IMR-90 (cell line): Measurements from ENCODE around the gene AGGF1. TPM values are rescaled to one million over a fixed set of nuclear protein-coding genes. Genes with fewer than 3 reads are reported as not detected.

Source experiments
- ATAC-seq: fragments of 200-7000 bp; cut with Tn5 transposase; 2 replicates; pipeline ENCODE4 v1.9.1; 2020; ENCODE audit warnings: low read depth, mild to moderate bottlenecking, moderate library complexity
- BruUV-seq: library from RNA; stranded (reverse); fragments of 400-500 nt; replicated peaks from 2 replicates; lab custom pipeline; 2021; lab: Mats Ljungman, UMichigan
- CTCF ChIA-PET: fragments of 300-600 bp; formaldehyde crosslinking; extraction: SDS; loops from one replicate; lab custom pipeline; 2021; ENCODE audit warnings: antibody characterized with exemption; lab: Yijun Ruan, JAX
- POLR2A ChIA-PET: fragments of 300-600 bp; sonication (Branson Sonifier 250); formaldehyde crosslinking; loops from one replicate; lab custom pipeline; 2022; ENCODE audit warnings: antibody characterized with exemption; ENCODE audit not compliant: unreplicated experiment; lab: Charles Lee
- DNase-seq: peaks from one replicate; pipeline ENCODE4 v3.0.0; 2013
- H2AFZ ChIP-seq: replicated peaks from 2 replicates; pipeline ENCODE3; 2013; ENCODE audit warnings: low read length, mild to moderate bottlenecking; ENCODE audit not compliant: poor library complexity
- H2AK5ac ChIP-seq: 2 replicates; pipeline ENCODE4 v1.6.1; 2013; ENCODE audit warnings: low read depth, low read length, inconsistent platforms
- H2AK9ac ChIP-seq: replicated peaks from 2 replicates; pipeline ENCODE3; 2013; ENCODE audit warnings: mild to moderate bottlenecking, low read depth, low read length, moderate library complexity; ENCODE audit not compliant: poor library complexity
- H2BK120ac ChIP-seq: 2 replicates; pipeline ENCODE4 v1.6.1; 2013; ENCODE audit warnings: low read depth, low read length, inconsistent platforms
- H2BK15ac ChIP-seq: 3 replicates; pipeline ENCODE4 v1.6.1; 2013; ENCODE audit warnings: low read depth, low read length, inconsistent platforms
- H2BK20ac ChIP-seq: 2 replicates; pipeline ENCODE4 v1.6.1; 2013; ENCODE audit warnings: low read depth, mild to moderate bottlenecking, inconsistent platforms, low read length, moderate library complexity
- H2BK5ac ChIP-seq: 2 replicates; pipeline ENCODE4 v1.6.1; 2013; ENCODE audit warnings: mild to moderate bottlenecking, low read depth, low read length, inconsistent platforms; ENCODE audit not compliant: poor library complexity, severe bottlenecking
- H3K14ac ChIP-seq: replicated peaks from 2 replicates; pipeline ENCODE4 v1.6.1; 2013; ENCODE audit warnings: low read depth, low read length, inconsistent platforms
- H3K18ac ChIP-seq: 2 replicates; pipeline ENCODE4 v1.6.1; 2013; ENCODE audit warnings: low read depth, low read length, control low read depth
- H3K23ac ChIP-seq: 2 replicates; pipeline ENCODE4 v1.6.1; 2013; ENCODE audit warnings: low read depth, low read length, inconsistent platforms
- H3K27ac ChIP-seq: 2 replicates; pipeline ENCODE4 v1.5.1; 2013; ENCODE audit warnings: mild to moderate bottlenecking, control low read depth, low read length; ENCODE audit not compliant: insufficient read depth
- H3K27me3 ChIP-seq: 2 replicates; pipeline ENCODE4 v1.6.1; 2013; ENCODE audit warnings: low read length; ENCODE audit not compliant: control insufficient read depth, insufficient read depth
- H3K36me3 ChIP-seq: 2 replicates; pipeline ENCODE4 v1.6.1; 2013; ENCODE audit warnings: low read length, mixed read lengths; ENCODE audit not compliant: control insufficient read depth, insufficient read depth
- H3K4ac ChIP-seq: 2 replicates; pipeline ENCODE4 v1.6.1; 2013; ENCODE audit warnings: low read depth, low read length, inconsistent platforms
- H3K4me1 ChIP-seq: 2 replicates; pipeline ENCODE4 v1.6.1; 2013; ENCODE audit warnings: low read length, mixed read lengths; ENCODE audit not compliant: control insufficient read depth, insufficient read depth
- H3K4me2 ChIP-seq: 2 replicates; pipeline ENCODE4 v1.6.1; 2013; ENCODE audit warnings: low read depth, mild to moderate bottlenecking, control low read depth, low read length, moderate library complexity
- H3K4me3 ChIP-seq: 2 replicates; pipeline ENCODE4 v1.5.1; 2013; ENCODE audit warnings: low read depth, mild to moderate bottlenecking, control low read depth, low read length, moderate library complexity; ENCODE audit not compliant: insufficient read depth
- H3K56ac ChIP-seq: 2 replicates; pipeline ENCODE4 v1.6.1; 2013; ENCODE audit warnings: low read length, inconsistent platforms; ENCODE audit not compliant: insufficient read depth; ENCODE audit errors: extremely low read depth
- H3K79me1 ChIP-seq, 2 experiments: 2 replicates each; pipeline ENCODE4 v1.6.1; 2013; ENCODE audit warnings: low read length in 2 of 2, inconsistent platforms in 1 of 2, low read depth in 1 of 2
- H3K9ac ChIP-seq: 2 replicates; pipeline ENCODE4 v1.6.1; 2013; ENCODE audit warnings: low read depth, low read length, control low read depth
- H3K9me1 ChIP-seq: 2 replicates; pipeline ENCODE4 v1.6.1; 2013; ENCODE audit warnings: low read length, inconsistent platforms; ENCODE audit not compliant: insufficient read depth
- H3K9me3 ChIP-seq: 2 replicates; pipeline ENCODE4 v1.6.1; 2013; ENCODE audit warnings: low read length; ENCODE audit not compliant: control insufficient read depth, insufficient read depth
- H4K20me1 ChIP-seq: 2 replicates; pipeline ENCODE4 v1.6.1; 2013; ENCODE audit warnings: low read length, inconsistent platforms; ENCODE audit not compliant: insufficient read depth
- H4K5ac ChIP-seq: 2 replicates; pipeline ENCODE4 v1.6.1; 2013; ENCODE audit warnings: mild to moderate bottlenecking, low read depth, low read length, control low read depth
- H4K8ac ChIP-seq, 2 experiments: 2 replicates each; pipeline ENCODE4 v1.6.1; 2013; ENCODE audit warnings: low read depth in 2 of 2, low read length in 2 of 2, control low read depth in 1 of 2, inconsistent platforms in 1 of 2
- H4K91ac ChIP-seq: 2 replicates; pipeline ENCODE4 v1.6.1; 2013; ENCODE audit warnings: low read depth, low read length, inconsistent platforms; ENCODE audit not compliant: insufficient read depth
- BHLHE40 ChIP-seq: fragments of 150-350 bp; IDR thresholded peaks from 2 replicates; pipeline ENCODE4 v1.6.1; 2016; ENCODE audit warnings: mild to moderate bottlenecking, low read depth, low read length
- CHD1 ChIP-seq: IDR thresholded peaks from 2 replicates; pipeline ENCODE4 v1.6.1; 2012; ENCODE audit warnings: low read depth, low read length, improper control_type of control experiment
- CTCF ChIP-seq: conservative IDR thresholded peaks from 2 replicates; pipeline ENCODE4 v1.5.1; 2012; ENCODE audit warnings: mild to moderate bottlenecking, low read depth, low read length, improper control_type of control experiment
- FOS ChIP-seq: fragments of 150-350 bp; IDR thresholded peaks from 2 replicates; pipeline ENCODE4 v1.6.1; 2016; ENCODE audit warnings: low read depth, low read length
- MAFK ChIP-seq: IDR thresholded peaks from 2 replicates; pipeline ENCODE4 v1.6.1; 2012; ENCODE audit warnings: low read depth, low read length, improper control_type of control experiment
- MAZ ChIP-seq: IDR thresholded peaks from 2 replicates; pipeline ENCODE4 v1.6.1; 2012; ENCODE audit warnings: low read depth, mild to moderate bottlenecking, low read length, improper control_type of control experiment, moderate library complexity, borderline replicate concordance
- NFE2L2 ChIP-seq: fragments of 150-350 bp; IDR thresholded peaks from 2 replicates; pipeline ENCODE4 v1.6.1; 2016; ENCODE audit warnings: low read depth, mild to moderate bottlenecking, low read length
- RAD21 ChIP-seq: IDR thresholded peaks from 2 replicates; pipeline ENCODE4 v1.6.1; 2012; ENCODE audit warnings: low read length, improper control_type of control experiment
- SMC3 ChIP-seq: fragments of 150-350 bp; IDR thresholded peaks from 2 replicates; pipeline ENCODE4 v1.6.1; 2016; ENCODE audit warnings: low read depth, mild to moderate bottlenecking, antibody characterized with exemption, low read length, moderate library complexity
- WGBS, 2 experiments: methylation state at CpG; one replicate each; pipeline versions ENCODE4 v1.1.5 to v1.1.7; 2013; ENCODE audit warnings: missing lambda C conversion rate in 2 of 2; ENCODE audit not compliant: insufficient read length in 1 of 2; ENCODE audit errors: extremely low coverage in 2 of 2; 5-methylcytosine and 5-hydroxymethylcytosine counted together
- dilution Hi-C: fragments of 300-500 bp; cut with HindIII; formaldehyde crosslinking; loops from one replicate; pipeline ENCODE4 v1.14.3; 2018; ENCODE audit warnings: low sequenced_read_pairs; ENCODE audit not compliant: unreplicated experiment
- in situ Hi-C: fragments of 300-500 bp; cut with MboI; formaldehyde crosslinking; loops from 3 replicates; pipeline ENCODE4 v1.14.3; 2019; ENCODE audit warnings: low sequenced_read_pairs, inconsistent platforms, mixed read lengths
- intact Hi-C: fragments of 100-400 bp; cut with micrococcal nuclease; formaldehyde crosslinking; loops from 2 replicates; pipeline ENCODE4 v1.10.0; 2022
- polyA plus RNA-seq, 3 experiments: library from polyadenylated mRNA; depleted of rRNA; stranded (reverse); fragments of >200 nt; gene quantifications; 2 replicates each; pipeline ENCODE4 v1.2.3, GENCODE V29; 2012; ENCODE audit warnings: low replicate concordance in 1 of 3
- total RNA-seq: library from RNA; depleted of rRNA; stranded (reverse); fragments of >200 nt; gene quantifications from 2 replicates; pipeline ENCODE4 v1.2.3, GENCODE V29; 2012

The AGGF1 gene
- total and polyA plus RNA-seq, 2 of the 4 experiments (the other 2 are of a cell fraction): 7.3 to 8.4 TPM

- no peaks in the 10 kb centered on the region for H4K20me1 ChIP-seq
- H4K5ac ChIP-seq: no peak overlapping the region
- no peak overlapping the region for H4K91ac ChIP-seq
- H3K9ac ChIP-seq: no peak overlapping the region
- no peaks in the 10 kb centered on the region for H3K79me1 ChIP-seq
- no peaks in the 10 kb centered on the region for H3K9me3 ChIP-seq
- H2BK120ac ChIP-seq: no peak overlapping the region
- no peak overlapping the region for H2AK9ac ChIP-seq
- H3K4me1 ChIP-seq: no peaks in the 10 kb centered on the region
- in situ Hi-C loops (loop anchor here (10.0 kb wide), 2 partner anchors 141 to 411 kb away; no protein-coding TSS in a partner anchor), dilution Hi-C loops (no loop called here), intact Hi-C loops (loop anchor here (1.0 to 5.0 kb wide), 3 partner anchors 148 to 417 kb away; partner anchors contain the start of gene F2R)
- peak; percentile 53 for TF ChIP-seq RAD21
- TF ChIP-seq SMC3: peak; percentile 32; the same call in 1 of the 2 replicates
- TF ChIP-seq CTCF: peak; percentile 43
- no peak for TF ChIP-seq BHLHE40
- no peak for TF ChIP-seq MAFK
- no peak for TF ChIP-seq NFE2L2
- no peak for TF ChIP-seq MAZ
- no peak for TF ChIP-seq CHD1
- no peak for TF ChIP-seq FOS
- POLR2A ChIA-PET: no interaction called here
- BruUV-seq: no TSS peak
- no peak overlapping the region for H2BK20ac ChIP-seq
- no peak overlapping the region for H3K56ac ChIP-seq
- no peak overlapping the region for H2AFZ ChIP-seq
- H3K9me1 ChIP-seq: no peaks in the 10 kb centered on the region; the same call in 1 of the 2 replicates
- H3K4me3 ChIP-seq: no peak overlapping the region
- H2BK15ac ChIP-seq: no peak overlapping the region
- no peak overlapping the region for H3K18ac ChIP-seq
- H3K36me3 ChIP-seq: no peaks in the 10 kb centered on the region
- no CpG with 5 or more reads among the region's 3 CpGs for WGBS, 2 experiments
- DNase-seq (peak; percentile 69), ATAC-seq (peak; percentile 64)
- CTCF ChIA-PET: interaction anchor here (0.7 to 1.8 kb wide), 4 partner anchors 14 to 364 kb away, joined by 3 to 9 read pairs (median 6); partner anchors contain the start of gene AGGF1
- H3K27me3 ChIP-seq: peaks cover 7% of the 10 kb centered on the region
- H3K4me2 ChIP-seq: no peak overlapping the region
- no peak overlapping the region for H3K4ac ChIP-seq
- no peak overlapping the region for H3K14ac ChIP-seq
- no peak overlapping the region for H3K27ac ChIP-seq
- no peak overlapping the region for H2BK5ac ChIP-seq
- no peak overlapping the region for H4K8ac ChIP-seq
- no peak overlapping the region for H2AK5ac ChIP-seq
- no peak overlapping the region for H3K23ac ChIP-seq
Measured at GRCh38 chr5:77015938-77016569, 14.2 kb upstream of the AGGF1 start.
